ENCODE measurements around the gene MOB3C. TPM values are rescaled to one million over a fixed set of nuclear protein-coding genes. Genes with fewer than 3 reads are reported as not detected.

The MOB3C gene
- total and polyA plus RNA-seq, 10 of the 15 experiments (the other 5 are each of a cell fraction or from before 2014, with no cell fraction given) = 1.0 to 16.0 (median 9.4) TPM

- POLR2A ChIA-PET = interaction anchor here (0.5 to 9.1 kb wide), 3 partner anchors 10 to 85 kb away, joined by 3 to 124 read pairs (median 6); partner anchors contain the start of gene MOB3C
- Histone ChIP-seq H3K4me3 (no peak overlapping the region), H3K4me2 (ENCODE audit: control insufficient read depth, insufficient read depth) (no peak overlapping the region), H3K9ac (ENCODE audit: control insufficient read depth, insufficient read depth, low read length) (no peak overlapping the region), H3K9me3 (replicated peaks; ENCODE audit: control insufficient read depth, insufficient read depth, low read length) (no peaks in the 10 kb centered on the region), H3K79me2 (ENCODE audit: control insufficient read depth, insufficient read depth, low read length) (peaks cover 5% of the 10 kb centered on the region; the same call in 1 of the 2 replicates), H4K20me1 (ENCODE audit: control insufficient read depth, insufficient read depth) (no peaks in the 10 kb centered on the region), H3K36me3 (ENCODE audit: control insufficient read depth in 2 of 2, insufficient read depth in 2 of 2, low read length in 1 of 2) (peaks cover 0 to 6% of the 10 kb centered on the region in 2 experiments; a peak in 2 of 4 replicates), H3K27ac (ENCODE audit: control insufficient read depth, insufficient read depth) (no peak overlapping the region), H2AFZ (ENCODE audit: control insufficient read depth, low read depth, low read length) (no peak overlapping the region), H3K4me1 (ENCODE audit: control insufficient read depth, insufficient read depth, low read length) (0 out of 2 replicates have a peak, but pooled peaks cover 3% of the 10 kb centered on the region), H3K27me3 (replicated peaks in 1 of 2; ENCODE audit: control insufficient read depth in 2 of 2, insufficient read depth in 2 of 2, low read length in 1 of 2) (no peaks in the 10 kb centered on the region)
- intact Hi-C loops (cut with micrococcal nuclease; ENCODE audit: unreplicated experiment) = no loop called here
- ATAC-seq (no peak), FAIRE-seq (no peak), DNase-seq (ENCODE audit: low read depth, low spot score) (no peak)
- in situ Hi-C loops (cut with MboI) = no loop called here
- SMC1A ChIA-PET (ENCODE audit: uncharacterized antibody, unreplicated experiment) = interaction anchor here (1.6 to 6.2 kb wide), 2 partner anchors 8 to 11 kb away, joined by 6 to 53 read pairs; partner anchors contain the start of gene MOB3C
- RAD21 ChIA-PET (ENCODE audit: unreplicated experiment) = interaction anchor here (1.2 kb wide), 1 partner anchor 11 kb away, joined by 8 read pairs; the partner anchor contains the start of gene MOB3C
- BruUV-seq (replicated peaks) = no TSS peak
- CTCF ChIA-PET = interaction anchor here (0.5 to 3.3 kb wide), 5 partner anchors 9 to 119 kb away, joined by 3 to 30 read pairs (median 5); partner anchors contain the start of gene MOB3C
- 97% methylated on average over 2 of the region's 2 CpGs for WGBS (ENCODE audit: insufficient coverage, insufficient replicate concordance, low lambda C conversion rate, missing lambda C conversion rate)
- TF ChIP-seq ZNF384 (IDR thresholded peaks at IDR 0.05; ENCODE audit: borderline replicate concordance, low read depth, low read length) (no peak), SREBF1 (IDR thresholded peaks at IDR 0.05; ENCODE audit: low read length) (no peak), NRF1 (conservative IDR thresholded peaks at IDR 0.05; ENCODE audit: low read depth, low read length) (no peak), PBX3 (IDR thresholded peaks at IDR 0.05; ENCODE audit: insufficient replicate concordance, low read depth, low read length) (no peak), CHD4 (IDR thresholded peaks at IDR 0.05) (no peak), E2F4 (IDR thresholded peaks at IDR 0.05; ENCODE audit: low read depth, low read length) (no peak), CREB1 (IDR thresholded peaks at IDR 0.05; ENCODE audit: low read depth) (no peak), STAT3 (IDR thresholded peaks at IDR 0.05; ENCODE audit: low read depth, low read length) (no peak), CHD1 (IDR thresholded peaks at IDR 0.05; ENCODE audit: low read depth, low read length) (no peak), ZNF687 (IDR thresholded peaks at IDR 0.05) (no peak), NBN (IDR thresholded peaks at IDR 0.05) (no peak), KAT2A (conservative IDR thresholded peaks at IDR 0.05; ENCODE audit: control insufficient read depth, low read depth, low read length) (no peak), ZBTB4 (CRISPR knock-in tag; IDR thresholded peaks at IDR 0.05) (no peak), SMC3 (IDR thresholded peaks at IDR 0.05; ENCODE audit: borderline replicate concordance, low read length) (no peak)
Observed at GRCh38 chr1:46606255-46606965, 10.2 kb downstream of the MOB3C start.
